SK-N-SH (cell line): ENCODE data around the gene WDR81.

Experiments used
- MEF2A ChIP-seq: IDR thresholded peaks from 2 replicates; pipeline ENCODE4 v1.4.0; 2012; ENCODE audit warnings: low read depth, borderline replicate concordance
- ZBTB33 ChIP-seq: IDR thresholded peaks from 2 replicates; pipeline ENCODE4 v1.4.0; 2012; ENCODE audit warnings: low read depth, borderline replicate concordance
- TF ChIP-seq, protein P1 (sequence below): fragments of 200-600 bp; sonication (generic); IDR thresholded peaks from 2 replicates; pipeline ENCODE4 v1.6.1; 2017; ENCODE audit warnings: antibody characterized with exemption, mild to moderate bottlenecking, moderate library complexity

DNA sequence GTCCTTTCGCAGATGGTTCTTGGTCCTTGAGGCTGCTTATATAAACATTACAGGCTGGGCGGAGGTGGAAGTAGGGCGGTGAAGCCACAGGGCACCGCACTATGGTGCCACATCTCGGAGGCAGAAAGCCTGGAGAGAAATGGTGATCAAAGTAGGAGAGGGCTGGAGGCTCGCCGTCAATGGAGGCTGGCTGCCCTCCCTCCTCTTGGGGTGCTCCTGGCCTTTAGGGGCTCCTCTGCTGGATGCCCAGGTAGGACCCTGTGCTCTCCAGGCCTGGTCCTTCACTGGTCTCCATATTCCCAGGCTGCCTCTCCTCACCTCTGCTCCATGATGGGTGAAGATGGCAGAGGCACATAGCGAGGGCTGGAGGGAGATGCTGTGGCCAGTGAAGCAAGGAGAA is 12.2 kb upstream of the WDR81 start:
- TF ChIP-seq ZBTB33 (no peak), MEF2A (no peak)
- TF ChIP-seq, protein P1, sequence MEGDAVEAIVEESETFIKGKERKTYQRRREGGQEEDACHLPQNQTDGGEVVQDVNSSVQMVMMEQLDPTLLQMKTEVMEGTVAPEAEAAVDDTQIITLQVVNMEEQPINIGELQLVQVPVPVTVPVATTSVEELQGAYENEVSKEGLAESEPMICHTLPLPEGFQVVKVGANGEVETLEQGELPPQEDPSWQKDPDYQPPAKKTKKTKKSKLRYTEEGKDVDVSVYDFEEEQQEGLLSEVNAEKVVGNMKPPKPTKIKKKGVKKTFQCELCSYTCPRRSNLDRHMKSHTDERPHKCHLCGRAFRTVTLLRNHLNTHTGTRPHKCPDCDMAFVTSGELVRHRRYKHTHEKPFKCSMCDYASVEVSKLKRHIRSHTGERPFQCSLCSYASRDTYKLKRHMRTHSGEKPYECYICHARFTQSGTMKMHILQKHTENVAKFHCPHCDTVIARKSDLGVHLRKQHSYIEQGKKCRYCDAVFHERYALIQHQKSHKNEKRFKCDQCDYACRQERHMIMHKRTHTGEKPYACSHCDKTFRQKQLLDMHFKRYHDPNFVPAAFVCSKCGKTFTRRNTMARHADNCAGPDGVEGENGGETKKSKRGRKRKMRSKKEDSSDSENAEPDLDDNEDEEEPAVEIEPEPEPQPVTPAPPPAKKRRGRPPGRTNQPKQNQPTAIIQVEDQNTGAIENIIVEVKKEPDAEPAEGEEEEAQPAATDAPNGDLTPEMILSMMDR, result no peak
